HG02970 (cell line): ENCODE measurements around the gene BRCA1.
"Not testable (repeated sequence)": the region's sequence is repeated elsewhere in the genome, so short reads cannot be mapped to it uniquely, and the experiment has no call there.

Source experiments
- ATAC-seq: cut with Tn5 transposase; IDR thresholded peaks from one replicate; pipeline ENCODE4 v1.9.1; 2021; ENCODE audit warnings: mild to moderate bottlenecking, moderate library complexity, moderate number of reproducible peaks; ENCODE audit not compliant: unreplicated experiment, low FRiP score

The BRCA1 gene

DNA sequence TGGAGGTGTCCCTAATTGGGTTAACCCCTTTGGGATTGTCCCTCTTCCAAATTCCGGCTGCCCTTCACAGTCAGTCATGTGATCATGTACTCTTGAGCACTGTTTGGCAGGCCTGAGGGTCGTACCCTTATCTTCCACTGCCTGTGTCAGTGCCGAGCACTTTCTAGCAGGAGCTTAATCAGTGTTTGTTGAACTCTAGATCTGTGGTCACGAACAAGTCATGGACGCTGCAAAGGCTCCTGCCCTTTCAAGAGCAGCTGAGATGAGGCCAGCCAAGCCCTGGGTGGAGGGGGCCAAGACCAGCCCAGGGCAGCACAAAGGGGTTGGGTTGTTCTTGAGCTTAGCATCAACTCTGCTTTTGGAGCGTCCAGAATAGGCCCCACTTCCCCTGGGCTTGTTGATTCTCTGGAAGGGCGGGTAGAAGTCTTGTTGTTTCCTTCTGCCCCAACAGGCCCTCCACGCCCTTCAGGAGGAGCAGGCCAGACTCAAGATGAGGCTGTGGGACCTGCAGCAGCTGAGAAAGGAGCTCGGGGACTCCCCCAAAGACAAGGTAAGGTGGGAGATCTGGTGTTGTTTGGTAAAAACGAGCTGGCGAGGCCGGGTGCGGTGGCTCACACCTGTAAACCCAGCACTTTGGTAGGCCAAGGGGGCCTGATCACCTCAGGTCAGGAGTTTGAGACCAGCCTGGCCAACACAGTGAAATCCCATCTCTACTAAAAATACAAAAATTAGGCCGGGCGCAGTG is 113.3 kb downstream of the BRCA1 start:
- no peak for ATAC-seq

DNA sequence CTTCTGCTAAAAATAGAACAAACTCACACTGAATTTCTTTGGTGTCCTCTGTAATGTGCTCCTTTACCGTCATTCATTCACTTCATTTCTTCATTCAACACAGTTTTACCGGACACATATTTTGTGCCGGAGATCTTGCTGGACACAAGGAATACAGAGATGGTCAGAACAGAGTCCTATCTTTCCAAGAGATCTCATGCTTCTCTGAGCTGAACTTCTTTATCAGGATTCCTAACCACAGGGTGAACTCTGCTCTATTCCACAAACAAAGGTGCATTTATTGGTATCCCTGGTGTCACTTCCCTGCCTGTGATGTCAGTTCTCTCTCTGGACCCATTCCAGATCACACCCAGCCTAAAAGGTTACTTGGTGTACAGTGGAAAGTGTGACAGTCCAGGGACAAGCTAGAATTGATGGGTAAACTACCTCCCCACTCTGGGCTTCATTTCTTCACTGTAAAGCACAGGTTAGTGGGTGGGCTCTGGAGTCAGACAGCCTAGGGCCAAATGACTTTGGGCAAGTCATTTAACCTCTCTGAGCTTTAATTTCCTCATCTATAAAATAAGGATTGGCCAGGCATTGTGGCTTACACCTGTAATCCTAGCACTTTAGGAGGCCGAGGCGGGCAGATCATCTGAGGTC is 114.4 kb downstream of the BRCA1 start:
- no peak for ATAC-seq

DNA sequence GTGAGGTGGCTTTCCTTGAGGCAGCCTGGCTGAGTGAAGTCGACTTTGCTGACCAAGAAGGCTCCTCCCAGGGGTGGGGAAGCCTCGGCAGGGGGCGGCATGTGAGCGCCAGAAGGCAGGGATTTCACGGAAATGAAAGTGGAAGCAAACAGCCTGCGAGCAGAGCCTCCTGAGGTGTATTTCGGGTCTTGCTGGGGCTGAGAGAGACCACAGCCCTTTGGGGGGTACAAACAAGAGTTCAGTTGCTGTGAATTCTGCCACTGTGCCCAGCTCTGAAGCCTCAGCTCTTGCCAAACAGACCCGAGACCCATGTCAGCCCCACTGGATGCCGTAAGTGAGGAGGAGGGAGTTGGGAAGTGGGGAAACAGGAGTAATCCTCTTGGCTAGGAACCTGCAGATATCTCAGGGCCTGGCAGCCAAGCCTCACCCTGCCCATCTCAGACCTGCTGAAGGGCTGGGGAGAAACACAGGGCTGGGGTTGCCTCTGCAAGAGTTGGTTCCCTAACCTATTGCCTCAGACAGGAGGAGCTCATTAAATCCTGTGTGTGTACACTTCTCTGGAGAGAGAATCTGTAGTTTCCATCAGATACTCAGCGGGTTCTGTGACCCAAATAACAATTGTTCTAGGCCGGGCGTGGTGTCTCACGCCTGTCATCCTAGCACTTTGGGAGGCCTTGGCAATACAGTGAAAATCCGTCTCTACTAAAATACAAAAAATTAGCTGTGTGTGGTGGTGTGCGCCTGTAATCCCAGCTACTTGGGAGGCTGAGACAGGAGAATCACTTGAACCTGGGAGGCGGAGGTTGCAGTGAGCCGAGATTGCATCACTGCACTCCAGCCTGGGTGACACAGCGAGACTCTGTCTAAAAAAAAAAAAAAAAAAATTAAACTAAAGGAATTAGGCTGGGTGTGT is 118.3 kb downstream of the BRCA1 start, which contains the start of gene IFI35:
TSS of gene IFI35 (plus strand) at position 146 of the 913 bp plus-strand sequence. CDS start at position 310, 164 bp downstream.
- no peak for ATAC-seq

DNA sequence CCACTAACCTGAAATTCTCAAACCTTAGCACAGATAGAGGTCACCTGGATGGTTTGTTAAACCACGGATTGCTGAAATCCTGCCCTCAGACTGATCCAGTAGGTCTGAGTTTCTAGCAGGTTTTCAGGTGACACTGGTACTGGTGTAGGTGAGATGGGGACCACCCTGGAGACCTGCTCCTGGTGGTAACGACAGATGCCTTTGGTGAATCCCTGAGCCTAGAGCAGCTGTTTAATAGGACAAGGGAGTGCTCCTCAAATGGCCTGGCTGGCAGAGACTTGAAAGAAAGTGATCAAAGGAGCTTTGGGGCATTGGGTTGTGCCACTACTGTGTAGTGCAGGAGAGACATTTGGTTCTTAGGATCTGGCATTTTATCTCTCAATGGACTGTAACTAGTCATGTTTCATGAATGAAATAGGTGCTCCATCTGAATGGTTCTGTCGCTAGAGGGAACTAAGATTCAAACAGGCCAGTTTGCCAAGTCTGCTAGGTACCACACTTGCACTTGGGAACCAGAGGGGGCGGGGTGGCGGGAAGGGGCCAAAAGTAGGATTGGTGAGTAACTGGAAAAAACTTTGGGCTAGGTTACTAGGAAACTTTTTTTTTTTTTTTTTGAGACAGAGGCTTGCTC is 121.5 kb downstream of the BRCA1 start:
- no peak for ATAC-seq

DNA sequence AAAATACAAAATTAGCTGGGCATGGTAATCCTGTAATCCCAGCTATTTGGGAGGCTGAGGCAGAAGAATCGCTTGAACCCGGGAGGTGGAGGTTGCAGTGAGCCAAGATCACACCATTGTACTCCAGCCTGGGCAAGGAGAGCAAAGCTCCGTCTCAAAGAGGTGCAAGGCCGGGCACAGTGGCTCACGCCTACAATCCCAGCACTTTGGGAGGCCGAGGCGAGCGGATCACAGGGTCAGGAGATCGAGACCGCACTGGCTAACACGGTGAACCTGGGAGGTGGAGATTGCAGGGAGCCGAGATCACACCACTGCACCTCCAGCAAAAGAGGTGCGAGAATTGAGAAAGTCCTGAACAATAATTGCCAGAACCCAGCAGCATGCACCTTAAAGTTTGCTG is 124.3 kb downstream of the BRCA1 start:
- ATAC-seq = not testable (repeated sequence)

DNA sequence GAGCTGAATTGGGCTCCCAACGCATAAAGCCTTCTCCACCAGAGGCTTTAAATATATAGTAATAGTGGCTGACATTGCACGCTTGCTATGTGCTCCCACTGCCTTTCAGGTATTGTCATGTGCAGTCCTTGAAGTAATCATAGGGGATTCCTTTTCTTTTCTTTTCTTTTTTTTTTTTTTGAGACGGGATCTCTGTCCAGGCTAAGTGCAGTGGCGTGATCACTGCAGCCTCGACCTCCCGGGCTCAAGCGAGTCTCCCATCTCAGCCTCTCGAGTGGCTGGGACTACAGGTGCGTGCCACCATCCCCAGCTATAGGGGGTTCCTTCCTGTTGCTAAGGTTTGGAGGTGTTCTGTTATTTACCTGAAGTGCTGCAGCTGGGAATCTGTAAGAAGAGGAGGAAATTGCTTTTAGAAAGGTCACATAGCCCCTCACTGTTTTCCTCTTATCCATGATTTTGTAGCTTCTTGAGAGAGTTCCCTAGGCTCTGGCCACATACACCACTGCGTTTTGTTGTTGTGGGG is 126.1 kb downstream of the BRCA1 start:
- ATAC-seq = no peak

DNA sequence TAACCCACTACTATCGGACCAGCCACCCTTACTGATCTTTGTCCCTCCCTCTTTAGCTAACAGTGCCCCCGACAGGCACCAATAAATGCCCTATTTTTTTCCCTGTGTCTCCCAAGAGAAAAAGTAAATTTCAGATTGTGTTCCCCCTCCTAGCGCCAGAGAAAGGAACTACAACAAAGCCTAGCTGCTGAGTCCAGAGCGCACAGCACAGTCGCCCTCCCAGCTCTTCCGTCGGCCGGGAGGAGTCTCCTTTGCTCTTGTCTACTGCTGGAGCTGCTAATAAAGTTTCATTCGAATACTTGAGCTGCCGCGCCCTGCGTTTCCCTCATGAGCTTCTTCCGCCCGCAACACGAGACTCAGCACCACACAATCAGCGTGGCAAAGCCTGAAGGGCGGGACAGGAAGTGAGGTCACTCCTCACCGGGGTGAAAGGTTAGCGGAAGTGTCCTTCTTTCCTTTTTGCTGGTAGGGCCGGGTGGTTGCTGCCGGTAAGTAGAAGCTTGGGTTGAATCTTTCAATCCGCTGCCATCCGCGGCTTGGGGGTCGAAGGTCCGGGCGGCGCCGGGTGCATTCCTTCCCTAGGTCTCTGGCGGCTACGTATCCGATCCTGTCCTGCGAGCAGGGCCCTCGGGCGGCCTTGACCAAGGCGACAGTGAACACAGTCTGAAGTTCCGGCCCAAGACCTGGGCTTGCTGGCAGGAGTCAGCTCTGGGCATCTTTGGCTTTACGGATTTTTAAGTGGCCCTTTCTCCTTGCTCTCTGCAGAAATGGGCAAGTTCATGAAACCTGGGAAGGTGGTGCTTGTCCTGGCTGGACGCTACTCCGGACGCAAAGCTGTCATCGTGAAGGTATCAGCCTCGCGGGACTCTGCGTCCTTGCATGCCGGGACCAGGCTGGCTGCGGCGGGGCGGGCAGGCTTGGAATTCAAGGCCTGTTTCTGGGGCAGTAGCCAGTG is 126.9 kb downstream of the BRCA1 start, which contains the start of gene RPL27:
TSS of gene RPL27 (plus strand) at position 436 of the 955 bp plus-strand sequence. CDS start at position 768, 332 bp downstream.
- ATAC-seq = peak; percentile 92

DNA sequence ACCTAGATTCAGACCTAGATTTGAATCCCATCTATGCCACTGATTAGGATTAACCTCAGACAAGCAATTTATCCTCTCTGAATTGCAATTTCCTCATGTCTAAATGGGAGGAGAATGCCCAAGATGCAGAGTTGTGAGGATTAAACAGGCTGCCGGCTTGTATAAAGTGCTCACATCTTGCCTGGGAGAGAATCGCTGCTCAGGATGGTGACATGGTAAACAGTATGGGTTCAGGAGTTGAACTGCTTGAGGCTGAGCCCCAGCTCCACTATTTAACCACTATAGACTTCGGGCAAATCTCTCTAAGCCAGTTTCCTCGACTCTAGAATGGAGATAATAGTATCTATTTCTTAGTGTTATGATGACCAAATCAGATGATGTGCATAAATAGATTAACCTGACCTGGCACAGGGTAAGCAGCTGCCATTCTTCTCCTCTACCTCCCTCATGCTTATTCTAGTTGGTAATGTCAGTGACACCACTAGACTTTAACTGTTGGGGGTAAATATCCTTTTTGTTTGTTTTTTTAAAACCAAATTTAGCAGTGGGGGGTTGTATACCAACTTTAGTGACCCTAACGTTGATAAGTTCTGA is 127.7 kb downstream of the BRCA1 start:
- no peak for ATAC-seq
